Activated B cell treated with CpG ODN at 0.5 μM for 24 hours (primary cell): ENCODE results near the gene PDZRN3. TPM values are rescaled to one million over a fixed set of nuclear protein-coding genes. Genes with fewer than 3 reads are reported as not detected.

Experiments used
- ATAC-seq: fragments of 200-7000 bp; cut with Tn5 transposase; one replicate; pipeline ENCODE4 v1.10.0; 2021; ENCODE audit warnings: low read depth, mild to moderate bottlenecking, moderate library complexity
- CTCF ChIA-PET: fragments of 350-600 bp; sonication (Branson Sonifier 250); formaldehyde crosslinking; loops from one replicate; lab custom pipeline; 2021; ENCODE audit warnings: antibody characterized with exemption; lab: Charles Lee
- POLR2A ChIA-PET: fragments of 350-600 bp; sonication (Branson Sonifier 250); formaldehyde crosslinking; loops from one replicate; lab custom pipeline; 2021; ENCODE audit warnings: antibody characterized with exemption; lab: Charles Lee
- DNase-seq: peaks from one replicate; pipeline ENCODE4 v3.0.0; 2022
- H3K27ac Mint-ChIP-seq: one replicate; pipeline ENCODE4 v1.8.0; 2020; ENCODE audit warnings: mixed read lengths
- H3K27me3 Mint-ChIP-seq: one replicate; pipeline ENCODE4 v1.8.0; 2021; ENCODE audit warnings: mixed read lengths
- H3K36me3 Mint-ChIP-seq: one replicate; pipeline ENCODE4 v1.8.0; 2021; ENCODE audit warnings: low read depth, mixed read lengths
- H3K4me1 Mint-ChIP-seq: one replicate; pipeline ENCODE4 v1.8.0; 2021; ENCODE audit warnings: mixed read lengths
- H3K4me3 Mint-ChIP-seq: one replicate; pipeline ENCODE4 v1.8.0; 2020; ENCODE audit warnings: mild to moderate bottlenecking, mixed read lengths
- H3K9me3 Mint-ChIP-seq: one replicate; pipeline ENCODE4 v1.8.0; 2020; ENCODE audit warnings: mixed read lengths
- intact Hi-C: fragments of 100-400 bp; cut with micrococcal nuclease; formaldehyde crosslinking; loops from one replicate; pipeline ENCODE4 v1.15.1; 2024
- total RNA-seq: library from RNA; stranded (reverse); gene quantifications from 2 replicates; pipeline ENCODE4 v1.2.3, GENCODE V29; 2022
- TF ChIP-seq, protein P1 (sequence below): fragments of 200-600 bp; IDR thresholded peaks from one replicate; pipeline ENCODE4 v1.8.0; 2022; ENCODE audit warnings: antibody characterized with exemption, mild to moderate bottlenecking

PDZRN3 gene
- total RNA-seq, 1 donor from 2014 or later = not detected

DNA sequence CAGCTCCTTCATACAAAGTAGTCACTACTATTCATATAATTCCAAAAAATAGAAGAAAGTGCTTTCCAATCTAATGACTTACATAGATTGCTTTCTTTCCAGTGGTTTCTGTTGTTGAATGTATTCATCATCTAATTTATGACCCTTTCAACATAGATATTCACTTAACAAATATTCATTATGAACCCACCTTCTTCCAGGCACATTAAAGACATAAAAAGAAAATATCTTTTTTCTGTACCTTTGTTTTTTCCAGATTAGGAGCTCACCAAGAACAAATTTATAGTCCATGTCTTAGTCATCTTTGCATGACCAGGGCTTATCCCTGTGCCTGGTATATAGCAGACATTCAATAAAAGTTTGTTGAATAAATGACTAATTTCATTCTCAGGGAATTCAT, 32.4 kb upstream of the PDZRN3 start:
- ChIA-PET POLR2A (no interaction called here), CTCF (no interaction called here)
- intact Hi-C loops = no loop called here
- H3K27me3 Mint-ChIP-seq = no peaks in the 10 kb centered on the region
- no peak for DNase-seq
- H3K4me3 Mint-ChIP-seq = no peak overlapping the region
- no peaks in the 10 kb centered on the region for H3K9me3 Mint-ChIP-seq
- no peak overlapping the region for H3K27ac Mint-ChIP-seq
- TF ChIP-seq, protein P1, sequence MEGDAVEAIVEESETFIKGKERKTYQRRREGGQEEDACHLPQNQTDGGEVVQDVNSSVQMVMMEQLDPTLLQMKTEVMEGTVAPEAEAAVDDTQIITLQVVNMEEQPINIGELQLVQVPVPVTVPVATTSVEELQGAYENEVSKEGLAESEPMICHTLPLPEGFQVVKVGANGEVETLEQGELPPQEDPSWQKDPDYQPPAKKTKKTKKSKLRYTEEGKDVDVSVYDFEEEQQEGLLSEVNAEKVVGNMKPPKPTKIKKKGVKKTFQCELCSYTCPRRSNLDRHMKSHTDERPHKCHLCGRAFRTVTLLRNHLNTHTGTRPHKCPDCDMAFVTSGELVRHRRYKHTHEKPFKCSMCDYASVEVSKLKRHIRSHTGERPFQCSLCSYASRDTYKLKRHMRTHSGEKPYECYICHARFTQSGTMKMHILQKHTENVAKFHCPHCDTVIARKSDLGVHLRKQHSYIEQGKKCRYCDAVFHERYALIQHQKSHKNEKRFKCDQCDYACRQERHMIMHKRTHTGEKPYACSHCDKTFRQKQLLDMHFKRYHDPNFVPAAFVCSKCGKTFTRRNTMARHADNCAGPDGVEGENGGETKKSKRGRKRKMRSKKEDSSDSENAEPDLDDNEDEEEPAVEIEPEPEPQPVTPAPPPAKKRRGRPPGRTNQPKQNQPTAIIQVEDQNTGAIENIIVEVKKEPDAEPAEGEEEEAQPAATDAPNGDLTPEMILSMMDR = no peak
- H3K36me3 Mint-ChIP-seq = no peaks in the 10 kb centered on the region
- no peak for ATAC-seq
- no peaks in the 10 kb centered on the region for H3K4me1 Mint-ChIP-seq

DNA sequence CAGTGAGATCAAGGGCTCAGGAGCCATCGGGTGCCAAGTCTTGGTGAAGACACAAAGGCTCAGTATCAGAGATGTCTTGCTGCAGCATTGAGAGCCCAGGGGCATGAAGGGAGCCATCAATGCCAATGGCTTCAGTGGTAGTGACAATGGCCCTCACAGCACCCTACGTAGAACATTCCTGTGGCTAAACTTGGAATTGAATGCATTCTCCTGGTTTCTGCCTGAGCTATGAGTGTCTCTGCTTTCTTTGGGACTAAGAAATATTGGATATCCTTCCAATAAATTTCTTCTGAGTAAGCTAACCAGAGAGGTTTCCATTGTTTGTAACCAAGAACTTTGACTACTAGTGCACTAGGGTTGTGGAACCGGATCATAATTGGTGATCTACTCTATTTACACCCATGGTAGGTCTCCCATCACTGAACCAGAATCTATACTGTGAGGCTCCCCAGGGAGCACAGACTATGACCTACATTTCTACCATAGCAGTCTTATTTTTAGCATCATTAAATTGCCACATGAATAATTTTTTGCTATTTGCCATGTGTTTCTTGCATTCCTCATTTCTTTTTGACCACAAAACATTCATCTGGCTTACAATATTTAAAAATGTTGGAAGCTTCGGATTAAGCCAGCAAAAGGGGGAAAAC, 31.6 kb upstream of the PDZRN3 start:
- no peak for ATAC-seq
- ChIA-PET POLR2A (no interaction called here), CTCF (no interaction called here)
- H3K27ac Mint-ChIP-seq = no peak overlapping the region
- H3K36me3 Mint-ChIP-seq = no peaks in the 10 kb centered on the region
- H3K4me1 Mint-ChIP-seq = no peaks in the 10 kb centered on the region
- H3K4me3 Mint-ChIP-seq = no peak overlapping the region
- intact Hi-C loops = no loop called here
- H3K9me3 Mint-ChIP-seq = no peaks in the 10 kb centered on the region
- H3K27me3 Mint-ChIP-seq = no peaks in the 10 kb centered on the region
- no peak for DNase-seq
- TF ChIP-seq, protein P1 = no peak

DNA sequence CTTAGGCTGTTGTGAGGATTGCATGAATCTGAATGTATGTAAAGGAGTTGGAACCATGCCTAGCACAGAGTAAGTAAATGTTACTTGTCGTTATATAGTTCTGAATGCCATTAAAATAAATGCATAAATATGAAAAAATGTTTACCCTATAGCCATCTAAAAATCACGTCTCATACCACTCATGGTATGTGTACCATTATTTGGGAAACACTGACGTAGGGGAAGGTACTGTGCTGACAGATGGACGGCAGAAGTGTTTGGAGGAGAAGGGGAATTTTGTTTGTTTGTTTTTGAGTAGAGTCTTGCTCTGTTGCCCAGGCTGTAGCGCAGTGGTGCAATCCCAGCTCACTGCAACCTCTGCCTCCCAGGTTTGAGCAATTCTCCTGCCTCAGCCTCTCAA, 30.5 kb upstream of the PDZRN3 start:
- POLR2A ChIA-PET = no interaction called here

DNA sequence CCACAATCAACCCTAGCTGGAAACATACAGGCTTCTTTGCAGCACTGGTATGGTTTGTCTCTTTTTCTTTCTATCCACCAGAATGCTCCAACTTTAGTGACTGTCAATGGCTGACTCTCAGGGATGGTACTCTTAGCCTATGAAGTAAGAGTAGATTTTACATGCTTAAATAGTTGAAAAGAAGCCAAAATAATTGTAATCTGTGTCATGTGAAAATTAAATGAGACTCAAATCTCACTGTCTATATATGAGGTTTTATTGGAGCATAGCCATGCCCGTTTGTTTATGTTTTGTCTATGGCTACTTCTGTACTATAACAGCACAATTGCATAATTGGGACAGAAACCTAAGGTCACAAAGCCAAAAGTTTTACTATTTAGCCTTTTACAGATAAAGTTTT, 29.1 kb upstream of the PDZRN3 start:
- TF ChIP-seq, protein P1 = no peak
- ChIA-PET POLR2A (no interaction called here), CTCF (no interaction called here)
- Mint-ChIP-seq H3K27me3 (no peaks in the 10 kb centered on the region), H3K4me3 (no peak overlapping the region), H3K4me1 (no peaks in the 10 kb centered on the region), H3K36me3 (no peaks in the 10 kb centered on the region), H3K27ac (no peak overlapping the region), H3K9me3 (no peaks in the 10 kb centered on the region)
- intact Hi-C loops = no loop called here
- ATAC-seq (no peak), DNase-seq (no peak)

More for the DNA sequence above, 30.5 kb upstream of the PDZRN3 start:
- Mint-ChIP-seq H3K4me1 (no peaks in the 10 kb centered on the region), H3K27ac (no peak overlapping the region), H3K4me3 (no peak overlapping the region), H3K9me3 (no peaks in the 10 kb centered on the region), H3K36me3 (no peaks in the 10 kb centered on the region), H3K27me3 (no peaks in the 10 kb centered on the region)
- DNase-seq = no peak
- CTCF ChIA-PET = no interaction called here
- intact Hi-C loops = no loop called here
- TF ChIP-seq, protein P1 = no peak
- ATAC-seq = no peak

DNA sequence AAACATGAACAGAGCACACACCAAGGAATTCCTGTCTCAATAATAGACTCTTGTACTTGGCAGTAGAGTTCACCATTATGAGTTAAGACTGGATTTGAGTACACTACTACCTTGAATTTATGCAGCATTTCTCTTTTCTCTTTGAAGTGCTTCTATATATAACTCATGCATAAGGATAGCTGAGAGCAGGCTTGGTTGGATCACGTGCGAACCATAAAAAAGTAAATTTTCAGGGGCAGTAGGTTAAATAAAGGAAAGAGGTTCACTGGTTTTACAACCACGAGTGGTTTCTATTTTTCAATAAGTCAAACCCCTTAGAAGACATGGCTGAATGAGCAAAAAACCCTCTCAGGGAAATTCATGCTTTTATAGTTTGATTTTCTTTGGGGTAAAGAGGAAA, 28.6 kb upstream of the PDZRN3 start:
- Mint-ChIP-seq H3K4me3 (no peak overlapping the region), H3K27ac (no peak overlapping the region), H3K36me3 (no peaks in the 10 kb centered on the region), H3K27me3 (no peaks in the 10 kb centered on the region), H3K9me3 (no peaks in the 10 kb centered on the region), H3K4me1 (no peaks in the 10 kb centered on the region)
- CTCF ChIA-PET = no interaction called here
- ATAC-seq (no peak), DNase-seq (no peak)
- POLR2A ChIA-PET = no interaction called here
- TF ChIP-seq, protein P1 = no peak
- intact Hi-C loops = no loop called here
